OCI-LY1 (cell line): Measurements from ENCODE around the gene MELTF.

ENCODE experiments used
- H2AFZ ChIP-seq: fragments of 200-600 bp; sonication (generic), shearing (Covaris generic); 2 replicates; pipeline ENCODE4 v1.6.0; 2014; ENCODE audit warnings: antibody characterized with exemption, mild to moderate bottlenecking, low read length
- H3F3A ChIP-seq: fragments of 200-600 bp; sonication (generic), shearing (Covaris generic); 2 replicates; pipeline ENCODE4 v1.6.0; 2014; ENCODE audit warnings: mild to moderate bottlenecking, antibody characterized with exemption, low read length, moderate library complexity; ENCODE audit not compliant: insufficient read depth
- H3K27ac ChIP-seq: fragments of 200-600 bp; sonication (generic); 2 replicates; pipeline ENCODE4 v1.5.1; 2014; ENCODE audit warnings: low read length, mixed run types, mild to moderate bottlenecking, low read depth; ENCODE audit not compliant: poor library complexity, severe bottlenecking
- H3K27me3 ChIP-seq: fragments of 200-600 bp; sonication (generic); 2 replicates; pipeline ENCODE4 v1.6.0; 2014; ENCODE audit warnings: antibody characterized with exemption, mild to moderate bottlenecking, low read length, moderate library complexity; ENCODE audit not compliant: insufficient read depth
- H3K36me3 ChIP-seq: fragments of 200-600 bp; sonication (generic); 2 replicates; pipeline ENCODE4 v1.6.1; 2014; ENCODE audit warnings: mild to moderate bottlenecking, antibody characterized with exemption, low read length, moderate library complexity, mixed read lengths; ENCODE audit not compliant: insufficient read depth
- H3K4me1 ChIP-seq: fragments of 200-600 bp; sonication (generic); 2 replicates; pipeline ENCODE4 v1.5.1; 2014; ENCODE audit warnings: mild to moderate bottlenecking, low read length, moderate library complexity; ENCODE audit not compliant: insufficient read depth, severe bottlenecking
- H3K4me2 ChIP-seq: fragments of 200-600 bp; sonication (generic), shearing (Covaris generic); 2 replicates; pipeline ENCODE4 v1.6.1; 2014; ENCODE audit warnings: low read length
- H3K4me3 ChIP-seq: fragments of 200-600 bp; sonication (generic); 2 replicates; pipeline ENCODE4 v1.5.1; 2014; ENCODE audit warnings: low read length, low read depth, mild to moderate bottlenecking, mixed read lengths; ENCODE audit not compliant: poor library complexity, severe bottlenecking
- H3K79me2 ChIP-seq: fragments of 200-600 bp; shearing (Covaris generic); 2 replicates; pipeline ENCODE4 v1.6.1; 2016; ENCODE audit warnings: mixed run types, low read length, mixed read lengths; ENCODE audit not compliant: insufficient read depth
- H3K9ac ChIP-seq: fragments of 200-600 bp; sonication (generic), shearing (Covaris generic); 2 replicates; pipeline ENCODE4 v1.6.1; 2014; ENCODE audit warnings: mild to moderate bottlenecking, low read length, mixed read lengths
- H3K9me2 ChIP-seq: fragments of 200-600 bp; sonication (generic), shearing (Covaris generic); 2 replicates; pipeline ENCODE4 v1.6.1; 2014; ENCODE audit warnings: low read depth, mild to moderate bottlenecking, low read length, mixed read lengths
- H3K9me3 ChIP-seq: fragments of 200-600 bp; shearing (Covaris generic); 2 replicates; pipeline ENCODE4 v1.6.1; 2014; ENCODE audit warnings: low read length, mixed read lengths
- H4K20me1 ChIP-seq: fragments of 200-600 bp; sonication (generic), shearing (Covaris generic); 2 replicates; pipeline ENCODE4 v1.6.0; 2016; ENCODE audit warnings: mild to moderate bottlenecking, low read length; ENCODE audit not compliant: insufficient read depth
- CTCF ChIP-seq: fragments of 200-600 bp; sonication (generic), shearing (Covaris generic); IDR thresholded peaks from 2 replicates; pipeline ENCODE4 v1.5.1; 2017; ENCODE audit warnings: mild to moderate bottlenecking, antibody characterized with exemption, low read length, moderate library complexity, mixed read lengths
- EZH2 ChIP-seq: fragments of 200-600 bp; sonication (generic), shearing (Covaris generic); IDR thresholded peaks from 2 replicates; pipeline ENCODE4 v1.8.0; 2017; ENCODE audit warnings: borderline replicate concordance, mixed run types, mild to moderate bottlenecking, antibody characterized with exemption, low read length, moderate library complexity, mixed read lengths

The MELTF gene

DNA sequence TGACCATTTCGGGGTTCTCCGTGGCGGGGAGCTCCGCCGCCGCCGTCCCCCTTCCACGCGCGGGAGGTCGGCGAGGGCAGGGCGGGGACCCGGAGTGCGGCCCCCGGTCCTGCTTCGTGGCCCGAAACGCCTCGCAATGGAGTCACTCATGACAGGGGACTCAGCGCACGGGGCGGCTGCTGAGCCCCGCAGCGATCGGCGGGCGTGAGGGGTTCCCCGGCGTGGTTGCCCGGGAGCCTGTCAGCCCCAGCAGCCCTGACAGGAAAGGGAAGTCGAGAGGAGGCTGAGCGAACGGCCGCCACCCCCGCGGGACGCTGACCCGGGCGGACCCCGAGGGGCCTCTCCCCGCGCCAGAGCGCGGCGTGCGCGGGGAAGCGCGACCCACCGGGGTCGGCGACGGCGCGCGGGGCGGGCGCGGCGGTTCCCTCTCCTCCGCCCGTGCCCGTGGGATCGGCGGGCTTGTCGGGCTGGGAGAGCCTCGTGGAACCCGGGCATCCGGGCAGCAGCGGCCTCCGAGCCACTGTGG is 60.4 kb downstream of the MELTF start:
- H3K9me3 ChIP-seq = peaks cover 2% of the 10 kb centered on the region; the same call in 1 of the 2 replicates
- H3K27ac ChIP-seq = no peak overlapping the region
- H3K9ac ChIP-seq = peak overlapping the region; percentile 93
- H3K4me2 ChIP-seq = peak overlapping the region; percentile 100
- no peaks in the 10 kb centered on the region for H4K20me1 ChIP-seq
- TF ChIP-seq EZH2 (no peak), CTCF (no peak)
- H2AFZ ChIP-seq = peak overlapping the region; percentile 93
- H3K4me1 ChIP-seq = peaks cover 16% of the 10 kb centered on the region
- no peaks in the 10 kb centered on the region for H3F3A ChIP-seq
- peaks cover 15% of the 10 kb centered on the region; the same call in 1 of the 2 replicates for H3K27me3 ChIP-seq
- H3K9me2 ChIP-seq = no peaks in the 10 kb centered on the region
- no peaks in the 10 kb centered on the region for H3K36me3 ChIP-seq
- H3K79me2 ChIP-seq = no peaks in the 10 kb centered on the region
- H3K4me3 ChIP-seq = peak overlapping the region; percentile 97

DNA sequence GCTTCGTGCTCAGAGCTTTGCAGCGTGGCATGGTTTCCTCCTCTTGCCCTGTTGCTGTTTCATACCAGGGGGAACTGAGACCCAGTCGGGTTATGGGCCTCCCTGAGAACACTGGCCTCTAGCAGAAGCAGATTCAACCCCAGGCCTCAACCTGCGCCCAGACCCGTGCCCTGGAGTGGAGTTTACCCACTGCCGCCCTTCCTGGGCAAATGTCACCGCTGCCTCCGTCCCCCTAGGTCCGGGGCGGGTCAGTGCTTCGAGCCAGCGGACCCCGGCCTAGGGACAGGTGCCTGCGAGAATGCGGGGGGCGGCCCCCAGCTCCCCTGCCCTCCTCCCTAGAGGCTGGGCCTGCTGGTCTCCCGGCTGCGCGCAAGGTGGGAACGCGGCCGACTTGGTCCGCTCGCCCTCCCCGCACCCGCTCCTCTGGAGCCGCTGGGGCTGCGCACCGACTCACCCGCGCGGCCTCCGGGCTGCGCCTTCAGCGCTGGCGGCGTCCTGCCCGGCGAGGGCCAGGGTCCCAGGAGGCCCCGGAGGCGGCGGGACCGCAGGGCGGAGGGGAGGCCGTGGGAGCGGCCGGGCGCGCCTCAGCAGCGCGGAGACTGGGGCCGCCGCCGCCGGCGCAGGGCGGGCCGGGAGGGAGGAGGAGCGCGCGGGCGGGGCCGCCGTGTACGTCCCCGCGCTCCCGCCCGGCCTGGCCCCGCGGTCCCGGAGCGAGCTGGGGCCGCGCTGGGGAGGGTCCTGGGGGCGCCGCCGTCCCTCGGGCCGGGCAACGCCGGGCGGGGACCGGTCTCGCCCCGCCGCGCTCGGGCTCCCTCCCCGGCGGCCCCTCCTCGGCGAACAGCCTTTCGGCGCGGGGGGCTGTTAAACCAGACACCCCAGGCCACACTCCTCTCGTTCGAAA is 61.1 kb downstream of the MELTF start, which contains the start of gene PIGZ:
TSS of gene PIGZ (minus strand) at position 601 of the 901 bp plus-strand sequence. CDS start 16,802 bp downstream, outside the sequence.
- no peaks in the 10 kb centered on the region for H3K79me2 ChIP-seq
- H3K9me3 ChIP-seq = peaks cover 2% of the 10 kb centered on the region; the same call in 1 of the 2 replicates
- H3K36me3 ChIP-seq = no peaks in the 10 kb centered on the region
- peaks cover 15% of the 10 kb centered on the region; the same call in 1 of the 2 replicates for H3K27me3 ChIP-seq
- peaks cover 18% of the 10 kb centered on the region for H3K4me1 ChIP-seq
- H3K9ac ChIP-seq = peak within 1 kb of the TSS; percentile 93
- peak within 1 kb of the TSS; percentile 93 for H2AFZ ChIP-seq
- no peaks in the 10 kb centered on the region for H3K9me2 ChIP-seq
- no peaks in the 10 kb centered on the region for H3F3A ChIP-seq
- H4K20me1 ChIP-seq = no peaks in the 10 kb centered on the region
- H3K4me3 ChIP-seq = peak within 1 kb of the TSS; percentile 97
- H3K27ac ChIP-seq = no peak within 1 kb of the TSS
- TF ChIP-seq CTCF (no peak), EZH2 (no peak)
- peak within 1 kb of the TSS; percentile 100 for H3K4me2 ChIP-seq

GRCh38 chr3:196967412-196968232 is 62.0 kb downstream of the MELTF start:
- Histone ChIP-seq H3K36me3 (no peaks in the 10 kb centered on the region), H3K9me2 (no peaks in the 10 kb centered on the region), H4K20me1 (no peaks in the 10 kb centered on the region), H3K27me3 (peaks cover 15% of the 10 kb centered on the region; the same call in 1 of the 2 replicates), H3K27ac (no peak overlapping the region), H3K9ac (no peak overlapping the region; the same call in 1 of the 2 replicates), H3K4me2 (peak overlapping the region; percentile 77), H3K4me3 (peak overlapping the region; percentile 62), H2AFZ (no peak overlapping the region), H3F3A (no peaks in the 10 kb centered on the region), H3K79me2 (no peaks in the 10 kb centered on the region), H3K4me1 (peaks cover 26% of the 10 kb centered on the region), H3K9me3 (peaks cover 2% of the 10 kb centered on the region; the same call in 1 of the 2 replicates)
- TF ChIP-seq CTCF (no peak), EZH2 (no peak)
